ENCODE measurements around the gene ENC1. TPM values are rescaled to one million over a fixed set of nuclear protein-coding genes. Genes with fewer than 3 reads are reported as not detected.
A peak's percentile ranks its signal among the peaks of the same experiment; 100 is the strongest.

The ENC1 gene
- total RNA-seq, 1 donor from 2014 or later = 363 TPM

DNA sequence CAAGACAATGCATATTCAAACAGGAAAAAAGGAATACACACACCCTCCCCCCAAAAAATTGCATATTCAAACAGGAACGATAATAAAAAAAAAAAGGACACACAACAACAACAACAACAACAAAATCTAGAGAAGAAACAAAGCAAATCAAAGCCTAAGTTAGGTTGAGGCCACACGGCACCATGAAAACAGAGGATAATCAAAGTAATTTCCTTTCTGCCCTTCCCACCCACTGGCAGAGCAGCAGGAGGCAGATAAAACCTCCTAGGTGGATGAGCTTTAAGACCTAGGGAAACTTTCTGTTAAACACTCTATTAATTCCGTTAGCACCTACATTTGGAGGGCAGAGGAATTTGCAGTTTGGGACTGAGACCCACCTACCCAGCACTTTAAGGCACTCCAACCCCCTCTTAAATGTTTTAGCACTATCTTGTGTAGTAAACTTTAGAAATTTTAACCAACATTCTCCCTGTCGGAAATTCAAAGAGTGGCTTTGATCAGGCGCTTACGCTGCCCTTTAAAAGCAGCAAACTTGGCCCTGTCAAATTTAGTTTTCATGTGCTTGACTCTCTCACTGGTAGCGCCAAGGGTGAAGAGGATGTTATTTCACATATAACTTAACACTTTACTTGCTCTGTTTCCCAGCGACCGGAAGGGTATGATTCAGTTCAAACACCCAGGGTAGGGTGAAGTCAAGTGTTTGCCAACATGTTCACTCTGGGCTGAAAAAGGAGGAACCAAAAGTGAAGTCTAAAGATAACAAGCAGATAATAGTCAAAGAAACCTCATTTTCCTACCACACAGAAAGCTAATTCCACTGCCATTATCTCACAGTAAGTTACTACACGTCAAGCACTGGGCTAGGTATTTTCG lies 9.2 kb downstream of the ENC1 start:
- H3K4me1 Mint-ChIP-seq (ENCODE audit: low read depth, unreplicated experiment) = peaks cover 83% of the 10 kb centered on the region
- peak overlapping the region; percentile 98 for H3K27ac ChIP-seq (ENCODE audit: low read depth, low read length)
- DNase-seq (ENCODE audit: low read depth) = peak; percentile 92

DNA sequence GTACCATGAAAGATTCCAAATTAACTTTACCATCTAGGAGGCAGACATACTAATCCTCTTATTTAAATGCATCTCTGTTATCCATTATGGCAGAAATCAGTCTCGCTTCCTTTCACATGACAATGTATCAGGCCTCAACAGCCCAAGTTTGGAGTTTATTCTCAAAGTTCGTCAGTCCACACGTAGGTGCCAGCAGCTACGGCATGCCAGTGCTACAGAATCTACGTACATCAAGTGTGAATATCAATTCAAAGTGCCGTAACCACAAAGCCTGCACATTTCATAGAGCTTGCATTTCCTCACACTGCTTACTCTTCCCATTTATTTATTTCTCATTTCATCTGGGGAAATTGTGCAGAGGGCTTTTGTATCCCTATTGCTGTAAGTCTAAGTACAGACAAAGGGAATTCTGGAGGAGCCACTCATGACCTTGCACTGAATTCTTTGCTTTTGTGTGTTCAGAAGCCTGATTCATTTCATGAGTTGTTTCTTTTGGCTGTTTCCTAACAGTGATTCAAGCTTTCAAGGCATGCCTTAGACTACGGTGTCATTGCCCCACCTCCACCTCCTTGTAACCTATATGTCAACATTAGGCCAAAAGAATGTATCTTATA lies 10.0 kb downstream of the ENC1 start:
- Histone ChIP-seq H3K4me3 (ENCODE audit: insufficient read depth, low read depth, low read length) (peak overlapping the region; percentile 26), H2AFZ (ENCODE audit: low read depth, low read length) (no peak overlapping the region), H3K79me2 (ENCODE audit: insufficient read depth, low read length) (peaks cover 64% of the 10 kb centered on the region), H3K9me3 (ENCODE audit: insufficient read depth, low read depth, low read length) (no peaks in the 10 kb centered on the region), H3K4me1 (ENCODE audit: insufficient read depth, low read length) (peaks cover 92% of the 10 kb centered on the region), H4K20me1 (ENCODE audit: insufficient read depth, low read length) (peaks cover 57% of the 10 kb centered on the region), H3K27me3 (ENCODE audit: insufficient read depth, low read length) (no peaks in the 10 kb centered on the region), H3K27ac (ENCODE audit: low read depth, low read length) (peak overlapping the region; percentile 98), H3K9ac (ENCODE audit: low read length) (peak overlapping the region; percentile 81), H3K36me3 (ENCODE audit: insufficient read depth, low read length) (peaks cover 54% of the 10 kb centered on the region), H3K4me2 (ENCODE audit: low read length) (peak overlapping the region; percentile 81)
- peaks cover 85% of the 10 kb centered on the region for H3K4me1 Mint-ChIP-seq (ENCODE audit: low read depth, unreplicated experiment)
- peak overlapping the region; percentile 13 for H3K27ac Mint-ChIP-seq (ENCODE audit: unreplicated experiment)
- no peak overlapping the region for H3K4me3 Mint-ChIP-seq (ENCODE audit: unreplicated experiment)
- TF ChIP-seq, protein P1, sequence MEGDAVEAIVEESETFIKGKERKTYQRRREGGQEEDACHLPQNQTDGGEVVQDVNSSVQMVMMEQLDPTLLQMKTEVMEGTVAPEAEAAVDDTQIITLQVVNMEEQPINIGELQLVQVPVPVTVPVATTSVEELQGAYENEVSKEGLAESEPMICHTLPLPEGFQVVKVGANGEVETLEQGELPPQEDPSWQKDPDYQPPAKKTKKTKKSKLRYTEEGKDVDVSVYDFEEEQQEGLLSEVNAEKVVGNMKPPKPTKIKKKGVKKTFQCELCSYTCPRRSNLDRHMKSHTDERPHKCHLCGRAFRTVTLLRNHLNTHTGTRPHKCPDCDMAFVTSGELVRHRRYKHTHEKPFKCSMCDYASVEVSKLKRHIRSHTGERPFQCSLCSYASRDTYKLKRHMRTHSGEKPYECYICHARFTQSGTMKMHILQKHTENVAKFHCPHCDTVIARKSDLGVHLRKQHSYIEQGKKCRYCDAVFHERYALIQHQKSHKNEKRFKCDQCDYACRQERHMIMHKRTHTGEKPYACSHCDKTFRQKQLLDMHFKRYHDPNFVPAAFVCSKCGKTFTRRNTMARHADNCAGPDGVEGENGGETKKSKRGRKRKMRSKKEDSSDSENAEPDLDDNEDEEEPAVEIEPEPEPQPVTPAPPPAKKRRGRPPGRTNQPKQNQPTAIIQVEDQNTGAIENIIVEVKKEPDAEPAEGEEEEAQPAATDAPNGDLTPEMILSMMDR (IDR thresholded peaks at IDR 0.05; ENCODE audit: insufficient read depth, low read depth, low read length) = no peak
- no peak for TF ChIP-seq EZH2 (IDR thresholded peaks at IDR 0.05; ENCODE audit: insufficient read depth, low read length)
- H3K9me3 Mint-ChIP-seq (ENCODE audit: unreplicated experiment) = no peaks in the 10 kb centered on the region
- FAIRE-seq (peak; percentile 66), DNase-seq (ENCODE audit: low read depth) (peak; percentile 98)
- no peaks in the 10 kb centered on the region for H3K27me3 Mint-ChIP-seq (ENCODE audit: low read depth, unreplicated experiment)
- peaks cover 38% of the 10 kb centered on the region for H3K36me3 Mint-ChIP-seq (ENCODE audit: low read depth, unreplicated experiment)

More for the DNA sequence above, 9.2 kb downstream of the ENC1 start:
- Mint-ChIP-seq H3K9me3 (ENCODE audit: unreplicated experiment) (no peaks in the 10 kb centered on the region), H3K4me3 (ENCODE audit: unreplicated experiment) (peak overlapping the region; percentile 75), H3K27me3 (ENCODE audit: low read depth, unreplicated experiment) (no peaks in the 10 kb centered on the region), H3K27ac (ENCODE audit: unreplicated experiment) (peak overlapping the region; percentile 92), H3K36me3 (ENCODE audit: low read depth, unreplicated experiment) (peaks cover 38% of the 10 kb centered on the region)
- peaks cover 72% of the 10 kb centered on the region for H3K79me2 ChIP-seq (ENCODE audit: insufficient read depth, low read length)
- H2AFZ ChIP-seq (ENCODE audit: low read depth, low read length) = no peak overlapping the region
- H3K4me1 ChIP-seq (ENCODE audit: insufficient read depth, low read length) = peaks cover 90% of the 10 kb centered on the region
- no peaks in the 10 kb centered on the region for H3K27me3 ChIP-seq (ENCODE audit: insufficient read depth, low read length)
- H3K9ac ChIP-seq (ENCODE audit: low read length) = peak overlapping the region; percentile 81
- FAIRE-seq = no peak
- H3K9me3 ChIP-seq (ENCODE audit: insufficient read depth, low read depth, low read length) = no peaks in the 10 kb centered on the region
- H3K36me3 ChIP-seq (ENCODE audit: insufficient read depth, low read length) = peaks cover 61% of the 10 kb centered on the region
- H3K4me2 ChIP-seq (ENCODE audit: low read length) = peak overlapping the region; percentile 81
- TF ChIP-seq, protein P1 (IDR thresholded peaks at IDR 0.05; ENCODE audit: insufficient read depth, low read depth, low read length) = no peak
- TF ChIP-seq EZH2 (IDR thresholded peaks at IDR 0.05; ENCODE audit: insufficient read depth, low read length) = no peak
- peaks cover 64% of the 10 kb centered on the region for H4K20me1 ChIP-seq (ENCODE audit: insufficient read depth, low read length)
- H3K4me3 ChIP-seq (ENCODE audit: insufficient read depth, low read depth, low read length) = peak overlapping the region; percentile 33
